Endothelial cell of umbilical vein (primary cell): Measurements from ENCODE around the gene STAT5A. TPM values are rescaled to one million over a fixed set of nuclear protein-coding genes. Genes with fewer than 3 reads are reported as not detected.

Source experiments
- BruUV-seq: library from RNA; stranded (reverse); fragments of 400-500 nt; replicated peaks from 2 replicates; lab custom pipeline; 2021; lab: Mats Ljungman, UMichigan
- CTCF ChIA-PET: fragments of 300-600, 350-600 bp; sonication (Branson Sonifier 250); formaldehyde crosslinking; loops from one replicate; lab custom pipeline; 2021; ENCODE audit warnings: antibody characterized with exemption, inconsistent platforms; lab: Charles Lee
- POLR2A ChIA-PET: fragments of 300-600, 350-600 bp; sonication (Branson Sonifier 250); formaldehyde crosslinking; loops from one replicate; lab custom pipeline; 2021; ENCODE audit warnings: antibody characterized with exemption, inconsistent platforms; lab: Charles Lee
- DNase-seq: peaks from one replicate; pipeline ENCODE4 v3.0.0-alpha.2; 2011; ENCODE audit warnings: low read depth, low spot score
- FAIRE-seq: peaks from 2 replicates; lab custom pipeline; 2011; peaks lifted over from hg19 to GRCh38; lab: Jason Lieb, UNC
- H2AFZ ChIP-seq: 2 replicates; pipeline ENCODE4 v1.6.0; 2012; ENCODE audit warnings: low read depth, low read length, control low read depth, inconsistent platforms
- H3K27ac ChIP-seq: 2 replicates; pipeline ENCODE4 v1.5.1; 2011; ENCODE audit warnings: low read depth, mild to moderate bottlenecking, control low read depth, low read length, moderate library complexity; ENCODE audit not compliant: insufficient read depth
- H3K27me3 ChIP-seq, 2 experiments: 2 replicates each; pipeline versions ENCODE4 v1.6.0 to v1.6.1; 2011; ENCODE audit warnings: low read length in 2 of 2, mixed read lengths in 1 of 2; ENCODE audit not compliant: control insufficient read depth in 2 of 2, insufficient read depth in 2 of 2
- H3K36me3 ChIP-seq, 2 experiments: 2 replicates in 1 of 2; 3 replicates in 1 of 2; pipeline ENCODE4 v1.5.1; 2011; ENCODE audit warnings: low read length in 2 of 2, mild to moderate bottlenecking in 1 of 2, moderate library complexity in 1 of 2; ENCODE audit not compliant: control insufficient read depth in 2 of 2, insufficient read depth in 2 of 2; ENCODE audit errors: extremely low read depth in 1 of 2
- H3K4me1 ChIP-seq: 3 replicates; pipeline ENCODE4 v1.5.1; 2011; ENCODE audit warnings: mild to moderate bottlenecking, low read length; ENCODE audit not compliant: control insufficient read depth, insufficient read depth; ENCODE audit errors: extremely low read depth
- H3K4me2 ChIP-seq: 2 replicates; pipeline ENCODE4 v1.6.1; 2011; ENCODE audit warnings: low read length, control low read depth, mixed read lengths; ENCODE audit not compliant: insufficient read depth
- H3K4me3 ChIP-seq, 3 experiments: fragments of 200-600 bp in 1 of 3; sonication (generic), shearing (Covaris generic) in 1 of 3; replicated peaks in 1 of 3; 2 replicates each; pipeline ENCODE4 v1.5.1; 2011 to 2016; ENCODE audit warnings: control low read depth in 3 of 3, low read length in 3 of 3, mild to moderate bottlenecking in 2 of 3, inconsistent platforms in 1 of 3, low read depth in 1 of 3, moderate library complexity in 1 of 3; ENCODE audit not compliant: insufficient read depth in 1 of 3
- H3K79me2 ChIP-seq: 2 replicates; pipeline ENCODE4 v1.6.0; 2012; ENCODE audit warnings: low read length, inconsistent platforms; ENCODE audit not compliant: control insufficient read depth, insufficient read depth
- H3K9ac ChIP-seq: replicated peaks from 2 replicates; pipeline ENCODE3; 2011; ENCODE audit warnings: low read length, control low read depth; ENCODE audit not compliant: insufficient read depth; ENCODE audit errors: extremely low read depth
- H3K9me1 ChIP-seq: replicated peaks from 3 replicates; pipeline ENCODE4 v1.6.0; 2011; ENCODE audit warnings: mild to moderate bottlenecking, low read length; ENCODE audit not compliant: control insufficient read depth, insufficient read depth; ENCODE audit errors: extremely low read depth
- H3K9me3 ChIP-seq: replicated peaks from 2 replicates; pipeline ENCODE4 v1.5.1; 2012; ENCODE audit warnings: low read length, inconsistent platforms; ENCODE audit not compliant: control insufficient read depth, insufficient read depth
- H4K20me1 ChIP-seq: replicated peaks from 2 replicates; pipeline ENCODE3; 2011; ENCODE audit warnings: mild to moderate bottlenecking, low read length; ENCODE audit not compliant: control insufficient read depth, insufficient read depth; ENCODE audit errors: extremely low read depth
- EZH2 ChIP-seq: IDR thresholded peaks from 2 replicates; pipeline ENCODE4 v1.6.1; 2012; ENCODE audit warnings: borderline replicate concordance, low read depth, mild to moderate bottlenecking, moderate library complexity, low read length, inconsistent platforms; ENCODE audit not compliant: severe bottlenecking
- FOS ChIP-seq: IDR thresholded peaks from 2 replicates; pipeline ENCODE4 v1.6.1; 2011; ENCODE audit warnings: mild to moderate bottlenecking, low read length, moderate library complexity, borderline replicate concordance; ENCODE audit not compliant: insufficient read depth
- GATA2 ChIP-seq: IDR thresholded peaks from 2 replicates; pipeline ENCODE4 v1.7.0; 2011; ENCODE audit warnings: low read depth, mild to moderate bottlenecking, moderate library complexity, mixed read lengths, low read length; ENCODE audit not compliant: insufficient read length, insufficient read depth
- JUN ChIP-seq: IDR thresholded peaks from 2 replicates; pipeline ENCODE4 v1.6.1; 2011; ENCODE audit warnings: borderline replicate concordance, low read depth; ENCODE audit not compliant: insufficient read length, insufficient read depth
- dilution Hi-C: fragments of 300-500 bp; cut with MboI; formaldehyde crosslinking; loops from one replicate; pipeline ENCODE4 v1.15.0; 2019; ENCODE audit warnings: low sequenced_read_pairs; ENCODE audit not compliant: extremely low pct_ligation_motif_present
- intact Hi-C: fragments of 100-400 bp; cut with micrococcal nuclease; formaldehyde crosslinking; loops from one replicate; pipeline ENCODE4 v1.10.0; 2022
- polyA plus RNA-seq, 4 experiments: library from polyadenylated mRNA; depleted of rRNA in 3 of 4; stranded (reverse) in 3 of 4; unstranded in 1 of 4; fragments of >200 nt; gene quantifications; 2 replicates each; pipeline versions ENCODE4 v1.2.1 to v1.2.3, GENCODE V29; 2011 to 2012; ENCODE audit warnings: missing spikeins in 1 of 4
- total RNA-seq: library from RNA; stranded (reverse); gene quantifications from 2 replicates; pipeline ENCODE4 v1.2.3, GENCODE V29; 2021
- TF ChIP-seq, protein P1 (sequence below), 2 donors: IDR thresholded peaks; 1 replicate in 1 of 2; 2 replicates in 1 of 2; pipeline ENCODE4 v1.5.1; 2011; ENCODE audit warnings: low read length in 2 of 2, mild to moderate bottlenecking in 2 of 2, moderate library complexity in 2 of 2, control low read depth in 1 of 2, inconsistent platforms in 1 of 2, low read depth in 1 of 2; ENCODE audit not compliant: insufficient read depth in 1 of 2; ENCODE audit errors: extremely low read depth in 1 of 2

Gene STAT5A
- total and polyA plus RNA-seq, 2 donors (not counting 3 experiments of a cell fraction or from before 2014, with no cell fraction given), result 18.0 to 23.4 TPM

DNA sequence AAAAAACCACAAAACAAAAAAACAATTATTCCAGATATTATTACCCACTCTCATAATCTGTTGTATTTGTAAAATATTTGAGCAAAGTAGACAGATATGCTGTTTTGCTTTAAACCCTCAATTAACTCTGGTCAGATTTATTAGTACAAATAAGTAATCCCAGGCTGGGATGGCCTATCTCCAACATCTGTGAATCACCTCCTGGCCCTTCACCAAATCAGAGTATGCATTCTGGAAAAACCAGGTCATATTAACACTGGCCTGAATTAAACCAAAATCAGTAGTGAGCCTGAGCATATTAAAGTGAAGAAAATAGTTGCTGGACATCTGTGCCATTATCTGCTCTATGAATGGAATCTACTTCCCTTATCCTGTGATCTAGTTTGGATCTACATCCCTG, 58.9 kb downstream of the STAT5A start:
- peak; percentile 68 for FAIRE-seq
- Histone ChIP-seq H2AFZ (no peak overlapping the region), H3K79me2 (peaks cover 31% of the 10 kb centered on the region), H3K27me3 (no peaks in the 10 kb centered on the region), H3K27ac (peak overlapping the region; percentile 51), H3K4me2 (peak overlapping the region; percentile 32), H4K20me1 (no peaks in the 10 kb centered on the region), H3K4me3 (no peak overlapping the region), H3K4me1 (peaks cover 21% of the 10 kb centered on the region), H3K9ac (no peak overlapping the region), H3K9me3 (no peaks in the 10 kb centered on the region), H3K36me3 (peaks cover 4 to 13% of the 10 kb centered on the region in 2 experiments), H3K9me1 (no peaks in the 10 kb centered on the region)
- intact Hi-C loops, result loop anchor here (5.0 kb wide), 1 partner anchor 40 kb away; the partner anchor contains the start of gene STAT3
- no peak for TF ChIP-seq EZH2
- peak; percentile 94 for TF ChIP-seq GATA2
- TF ChIP-seq FOS, result peak; percentile 62
- TF ChIP-seq, protein P1, sequence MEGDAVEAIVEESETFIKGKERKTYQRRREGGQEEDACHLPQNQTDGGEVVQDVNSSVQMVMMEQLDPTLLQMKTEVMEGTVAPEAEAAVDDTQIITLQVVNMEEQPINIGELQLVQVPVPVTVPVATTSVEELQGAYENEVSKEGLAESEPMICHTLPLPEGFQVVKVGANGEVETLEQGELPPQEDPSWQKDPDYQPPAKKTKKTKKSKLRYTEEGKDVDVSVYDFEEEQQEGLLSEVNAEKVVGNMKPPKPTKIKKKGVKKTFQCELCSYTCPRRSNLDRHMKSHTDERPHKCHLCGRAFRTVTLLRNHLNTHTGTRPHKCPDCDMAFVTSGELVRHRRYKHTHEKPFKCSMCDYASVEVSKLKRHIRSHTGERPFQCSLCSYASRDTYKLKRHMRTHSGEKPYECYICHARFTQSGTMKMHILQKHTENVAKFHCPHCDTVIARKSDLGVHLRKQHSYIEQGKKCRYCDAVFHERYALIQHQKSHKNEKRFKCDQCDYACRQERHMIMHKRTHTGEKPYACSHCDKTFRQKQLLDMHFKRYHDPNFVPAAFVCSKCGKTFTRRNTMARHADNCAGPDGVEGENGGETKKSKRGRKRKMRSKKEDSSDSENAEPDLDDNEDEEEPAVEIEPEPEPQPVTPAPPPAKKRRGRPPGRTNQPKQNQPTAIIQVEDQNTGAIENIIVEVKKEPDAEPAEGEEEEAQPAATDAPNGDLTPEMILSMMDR (IDR thresholded peaks at IDR 0.05; ENCODE audit: extremely low read depth in 1 of 2, insufficient read depth in 1 of 2, low read depth in 1 of 2, low read length in 2 of 2), result no peak
- peak; percentile 72 for TF ChIP-seq JUN
- POLR2A ChIA-PET, result no interaction called here
- CTCF ChIA-PET, result no interaction called here
- dilution Hi-C loops, result loop anchor here (25.0 kb wide), 1 partner anchor 165 kb away; no protein-coding TSS in a partner anchor
- BruUV-seq, result no TSS peak
- DNase-seq, result peak; percentile 90
